BJ (cell line): Measurements from ENCODE around the gene PALD1. TPM values are rescaled to one million over a fixed set of nuclear protein-coding genes. Genes with fewer than 3 reads are reported as not detected.

Experiments
- CTCF ChIA-PET: fragments of 350-600 bp; formaldehyde crosslinking; extraction: SDS; loops from one replicate; lab custom pipeline; 2021; ENCODE audit warnings: antibody characterized with exemption, inconsistent platforms; lab: Yijun Ruan, JAX
- POLR2A ChIA-PET: fragments of 300-600 bp; sonication (Branson Sonifier 250); formaldehyde crosslinking; extraction: SDS; loops from one replicate; lab custom pipeline; 2021; ENCODE audit warnings: antibody characterized with exemption; lab: Charles Lee
- DNase-seq: peaks from one replicate; pipeline ENCODE4 v3.0.0-alpha.2; 2011; ENCODE audit warnings: low read depth
- H3K27me3 ChIP-seq: 2 replicates; pipeline ENCODE4 v1.6.0; 2011; ENCODE audit warnings: low read length; ENCODE audit not compliant: control insufficient read depth, insufficient read depth
- H3K36me3 ChIP-seq: 2 replicates; pipeline ENCODE4 v1.5.1; 2011; ENCODE audit warnings: low read length; ENCODE audit not compliant: control insufficient read depth, insufficient read depth
- H3K4me3 ChIP-seq: 2 replicates; pipeline ENCODE4 v1.5.1; 2011; ENCODE audit warnings: low read depth, mild to moderate bottlenecking, control low read depth, low read length
- polyA plus RNA-seq: library from polyadenylated mRNA; depleted of rRNA; stranded (reverse); fragments of >200 nt; gene quantifications from 2 replicates; pipeline ENCODE4 v1.2.3, GENCODE V29; 2011
- TF ChIP-seq, protein P1 (sequence below): IDR thresholded peaks from 2 replicates; pipeline ENCODE4 v1.5.1; 2011; ENCODE audit warnings: low read depth, mild to moderate bottlenecking, control low read depth, inconsistent platforms, low read length, moderate library complexity; ENCODE audit not compliant: insufficient read depth

Gene PALD1
- polyA plus RNA-seq, 1 experiment = 0.10 TPM

DNA sequence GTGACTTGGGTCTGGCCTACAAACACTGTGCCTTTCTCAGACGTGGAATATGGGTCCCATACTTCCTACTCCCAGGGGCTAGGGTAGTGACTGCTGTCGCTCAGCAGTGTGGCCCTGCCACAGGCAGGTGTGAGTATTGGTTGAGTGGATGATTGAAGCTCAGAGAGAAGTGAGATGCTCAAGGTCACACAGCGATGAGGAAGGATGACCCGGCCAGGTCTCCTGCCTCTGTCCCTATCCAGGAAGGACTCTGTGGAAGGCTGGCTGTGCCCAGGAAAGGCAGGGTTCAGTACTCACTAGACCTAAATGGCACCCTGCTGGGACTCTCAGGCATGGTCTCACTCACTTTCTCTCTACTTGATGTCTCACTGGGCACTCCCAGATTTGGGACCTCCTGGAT lies 121.2 kb downstream of the PALD1 start:
- TF ChIP-seq, protein P1, sequence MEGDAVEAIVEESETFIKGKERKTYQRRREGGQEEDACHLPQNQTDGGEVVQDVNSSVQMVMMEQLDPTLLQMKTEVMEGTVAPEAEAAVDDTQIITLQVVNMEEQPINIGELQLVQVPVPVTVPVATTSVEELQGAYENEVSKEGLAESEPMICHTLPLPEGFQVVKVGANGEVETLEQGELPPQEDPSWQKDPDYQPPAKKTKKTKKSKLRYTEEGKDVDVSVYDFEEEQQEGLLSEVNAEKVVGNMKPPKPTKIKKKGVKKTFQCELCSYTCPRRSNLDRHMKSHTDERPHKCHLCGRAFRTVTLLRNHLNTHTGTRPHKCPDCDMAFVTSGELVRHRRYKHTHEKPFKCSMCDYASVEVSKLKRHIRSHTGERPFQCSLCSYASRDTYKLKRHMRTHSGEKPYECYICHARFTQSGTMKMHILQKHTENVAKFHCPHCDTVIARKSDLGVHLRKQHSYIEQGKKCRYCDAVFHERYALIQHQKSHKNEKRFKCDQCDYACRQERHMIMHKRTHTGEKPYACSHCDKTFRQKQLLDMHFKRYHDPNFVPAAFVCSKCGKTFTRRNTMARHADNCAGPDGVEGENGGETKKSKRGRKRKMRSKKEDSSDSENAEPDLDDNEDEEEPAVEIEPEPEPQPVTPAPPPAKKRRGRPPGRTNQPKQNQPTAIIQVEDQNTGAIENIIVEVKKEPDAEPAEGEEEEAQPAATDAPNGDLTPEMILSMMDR = no peak
- CTCF ChIA-PET = no interaction called here
- Histone ChIP-seq H3K27me3 (no peaks in the 10 kb centered on the region; the same call in 1 of the 2 replicates), H3K4me3 (no peak overlapping the region), H3K36me3 (no peaks in the 10 kb centered on the region)
- DNase-seq = no peak
- POLR2A ChIA-PET = no interaction called here

- TF ChIP-seq, protein P1 = no peak
- CTCF ChIA-PET = interaction anchor here (1.3 kb wide), 1 partner anchor 16 kb away, joined by 3 read pairs; no protein-coding TSS in a partner anchor
- Histone ChIP-seq H3K4me3 (no peak overlapping the region), H3K36me3 (no peaks in the 10 kb centered on the region), H3K27me3 (no peaks in the 10 kb centered on the region; the same call in 1 of the 2 replicates)
- no peak for DNase-seq
- POLR2A ChIA-PET = no interaction called here
Measured at GRCh38 chr10:70600512-70601395, 122.2 kb downstream of the PALD1 start.

DNA sequence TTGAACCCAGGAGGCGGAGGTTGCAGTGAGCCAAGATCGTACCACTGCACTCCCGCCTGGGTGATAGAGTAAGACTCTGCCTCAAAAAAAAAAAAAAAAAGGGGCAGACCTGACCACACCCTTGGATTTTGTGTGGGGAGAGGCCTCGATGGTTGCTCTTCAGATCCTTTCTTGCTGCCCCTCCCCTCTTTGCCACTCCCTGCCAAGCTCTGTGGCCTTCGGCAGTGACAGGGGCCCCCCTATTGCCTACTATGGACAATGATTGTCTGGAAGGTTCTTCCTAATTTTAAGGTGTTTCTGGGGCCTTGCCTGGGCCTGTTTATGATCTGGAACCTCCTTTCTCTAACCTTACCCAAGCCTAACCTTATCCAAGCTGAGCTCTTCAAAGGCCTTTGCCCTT lies 123.2 kb downstream of the PALD1 start:
- TF ChIP-seq, protein P1 = no peak
- no peak overlapping the region for H3K4me3 ChIP-seq
- peaks cover under 1% of the 10 kb centered on the region; the same call in 1 of the 2 replicates for H3K27me3 ChIP-seq
- ChIA-PET POLR2A (no interaction called here), CTCF (interaction anchor here (1.3 kb wide), 1 partner anchor 15 kb away, joined by 3 read pairs; no protein-coding TSS in a partner anchor)
- no peaks in the 10 kb centered on the region for H3K36me3 ChIP-seq
- no peak for DNase-seq

- POLR2A ChIA-PET = no interaction called here
- Histone ChIP-seq H3K36me3 (no peaks in the 10 kb centered on the region), H3K27me3 (0 out of 2 replicates have a peak, but pooled peaks cover 3% of the 10 kb centered on the region), H3K4me3 (no peak within 1 kb of the TSS)
- no peak for DNase-seq
- TF ChIP-seq, protein P1 = no peak
- CTCF ChIA-PET = no interaction called here
Measured at GRCh38 chr10:70602665-70603448, 124.3 kb downstream of the PALD1 start, which contains the start of gene PRF1. PRF1 (minus strand) TSS chr10:70602741; CDS start chr10:70600902, 1,839 bp downstream.

DNA sequence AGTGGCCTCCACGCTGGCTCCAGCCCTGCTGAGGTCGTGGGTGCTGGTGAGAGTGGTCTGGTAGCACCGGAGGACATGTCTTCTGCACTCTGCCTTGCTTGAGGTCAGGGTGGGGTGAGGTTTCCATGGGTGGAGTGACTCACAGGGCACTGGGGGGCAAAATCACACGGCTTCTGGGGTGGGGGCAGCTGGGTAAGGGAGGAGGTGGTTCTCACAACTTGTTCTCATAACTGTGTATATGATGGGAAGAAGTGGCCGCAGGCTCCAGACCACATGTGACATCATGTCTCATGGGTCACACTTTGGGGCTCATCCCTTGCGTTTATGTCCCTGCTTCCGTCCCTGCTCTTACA lies 124.9 kb downstream of the PALD1 start:
- POLR2A ChIA-PET = no interaction called here
- Histone ChIP-seq H3K27me3 (0 out of 2 replicates have a peak, but pooled peaks cover 3% of the 10 kb centered on the region), H3K36me3 (no peaks in the 10 kb centered on the region), H3K4me3 (no peak overlapping the region)
- DNase-seq = no peak
- CTCF ChIA-PET = no interaction called here
- TF ChIP-seq, protein P1 = no peak
